CD14-positive monocyte (primary cell): ENCODE measurements around the gene NAB1. TPM values are rescaled to one million over a fixed set of nuclear protein-coding genes. Genes with fewer than 3 reads are reported as not detected.

ENCODE experiments used
- DNase-seq, 3 donors: peaks; one replicate each; pipeline ENCODE4 v3.0.0-alpha.2; 2011 to 2022
- H2AFZ ChIP-seq: 2 replicates; pipeline ENCODE4 v1.6.0; 2012; ENCODE audit warnings: mild to moderate bottlenecking, low read depth, low read length, inconsistent platforms; ENCODE audit not compliant: insufficient read depth, poor library complexity, severe bottlenecking
- H3K27ac ChIP-seq, 2 donors: 1 replicate in 1 of 2; 2 replicates in 1 of 2; pipeline ENCODE4 v1.5.1; 2012 to 2013; ENCODE audit warnings: low read length in 2 of 2, control low read depth in 1 of 2, inconsistent platforms in 1 of 2, low read depth in 1 of 2, mild to moderate bottlenecking in 1 of 2
- H3K27me3 ChIP-seq, 2 donors: one replicate each; pipeline versions ENCODE4 v1.6.0 to v1.6.1; 2011 to 2013; ENCODE audit warnings: low read length in 2 of 2; ENCODE audit not compliant: control insufficient read depth in 2 of 2, insufficient read depth in 2 of 2
- H3K36me3 ChIP-seq, 2 donors: replicated peaks in 1 of 2; 1 replicate in 1 of 2; 2 replicates in 1 of 2; pipeline versions ENCODE4 v1.5.1 to v1.6.1; 2012 to 2013; ENCODE audit warnings: low read length in 2 of 2, control low read depth in 1 of 2, inconsistent platforms in 1 of 2, mild to moderate bottlenecking in 1 of 2; ENCODE audit not compliant: insufficient read depth in 2 of 2, control insufficient read depth in 1 of 2
- H3K4me1 ChIP-seq, 2 donors: 1 replicate in 1 of 2; 2 replicates in 1 of 2; pipeline versions ENCODE4 v1.5.1 to v1.6.1; 2012 to 2013; ENCODE audit warnings: low read length in 2 of 2, control low read depth in 1 of 2, inconsistent platforms in 1 of 2, mild to moderate bottlenecking in 1 of 2, moderate library complexity in 1 of 2; ENCODE audit not compliant: insufficient read depth in 2 of 2, control insufficient read depth in 1 of 2
- H3K4me2 ChIP-seq: replicated peaks from 2 replicates; pipeline ENCODE3; 2012; ENCODE audit warnings: low read length, moderate library complexity, mild to moderate bottlenecking; ENCODE audit not compliant: poor library complexity, severe bottlenecking; ENCODE audit errors: extremely low read depth
- H3K4me3 ChIP-seq, 3 experiments: fragments of 200-600 bp in 1 of 3; sonication (generic) in 1 of 3; replicated peaks in 1 of 3; 1 replicate in 2 of 3; 2 replicates in 1 of 3; pipeline ENCODE4 v1.5.1; 2011 to 2013; ENCODE audit warnings: low read length in 3 of 3, mild to moderate bottlenecking in 3 of 3, control low read depth in 2 of 3, low read depth in 2 of 3, inconsistent platforms in 1 of 3, moderate library complexity in 1 of 3
- H3K79me2 ChIP-seq: 2 replicates; pipeline ENCODE4 v1.6.0; 2012; ENCODE audit warnings: mild to moderate bottlenecking, control low read depth, inconsistent platforms, low read length, moderate library complexity; ENCODE audit not compliant: insufficient read depth
- H3K9ac ChIP-seq: 2 replicates; pipeline ENCODE4 v1.6.0; 2017; ENCODE audit warnings: low read length, mild to moderate bottlenecking; ENCODE audit not compliant: insufficient read depth, poor library complexity, severe bottlenecking
- H3K9me3 ChIP-seq, 2 donors: replicated peaks in 1 of 2; 1 replicate in 1 of 2; 2 replicates in 1 of 2; pipeline versions ENCODE4 v1.5.1 to v1.6.1; 2012 to 2013; ENCODE audit warnings: low read length in 2 of 2, control low read depth in 1 of 2; ENCODE audit not compliant: control insufficient read depth in 1 of 2, insufficient read depth in 1 of 2
- H4K20me1 ChIP-seq: 2 replicates; pipeline ENCODE4 v1.6.0; 2012; ENCODE audit warnings: mild to moderate bottlenecking, low read length, control low read depth, moderate library complexity; ENCODE audit not compliant: insufficient read depth
- H3K27ac Mint-ChIP-seq, 7 donors: one replicate each; pipeline ENCODE4 v1.8.0; 2020; ENCODE audit warnings: mild to moderate bottlenecking in 7 of 7, mixed read lengths in 7 of 7, moderate library complexity in 6 of 7, inconsistent platforms in 2 of 7
- H3K27me3 Mint-ChIP-seq, 3 donors: one replicate each; pipeline ENCODE4 v1.8.0; 2021 to 2022; ENCODE audit warnings: low read depth in 3 of 3, mild to moderate bottlenecking in 3 of 3, mixed read lengths in 3 of 3, moderate library complexity in 3 of 3, inconsistent platforms in 1 of 3
- H3K36me3 Mint-ChIP-seq, 2 donors: one replicate each; pipeline ENCODE4 v1.8.0; 2020; ENCODE audit warnings: mixed read lengths in 2 of 2, inconsistent platforms in 1 of 2, mild to moderate bottlenecking in 1 of 2
- H3K4me1 Mint-ChIP-seq: one replicate; pipeline ENCODE4 v1.8.0; 2020; ENCODE audit warnings: mild to moderate bottlenecking, mixed read lengths
- H3K4me3 Mint-ChIP-seq, 2 donors: one replicate each; pipeline ENCODE4 v1.8.0; 2020; ENCODE audit warnings: mild to moderate bottlenecking in 2 of 2, mixed read lengths in 2 of 2, moderate library complexity in 1 of 2
- H3K9me3 Mint-ChIP-seq, 7 donors: one replicate each; pipeline ENCODE4 v1.8.0; 2020 to 2022; ENCODE audit warnings: mixed read lengths in 7 of 7, mild to moderate bottlenecking in 6 of 7, moderate library complexity in 6 of 7, inconsistent platforms in 2 of 7
- CTCF ChIP-seq: fragments of 200-600 bp; IDR thresholded peaks from one replicate; pipeline ENCODE4 v1.8.0; 2022; ENCODE audit warnings: antibody characterized with exemption, mild to moderate bottlenecking
- WGBS: methylation state at CpG from one replicate; pipeline ENCODE4 v1.1.5; 2013; ENCODE audit warnings: missing lambda C conversion rate; ENCODE audit not compliant: insufficient coverage; 5-methylcytosine and 5-hydroxymethylcytosine counted together
- intact Hi-C, 2 donors: fragments of 100-400 bp; cut with micrococcal nuclease; formaldehyde crosslinking; loops; one replicate each; pipeline versions ENCODE4 v1.15.0 to v1.15.1; 2023
- polyA plus RNA-seq, 3 donors: library from polyadenylated mRNA; depleted of rRNA in 1 of 3; unstranded in 2 of 3; stranded (reverse) in 1 of 3; fragments of 300-500 nt in 2 of 3; fragments of >200 nt in 1 of 3; fragmentation: Illumina TruSeq in 2 of 3; gene quantifications; 1 replicate in 2 of 3; 2 replicates in 1 of 3; pipeline ENCODE4 v1.2.3, GENCODE V29; 2012 to 2021

Gene NAB1
- polyA plus RNA-seq, 3 donors, result 2.9 to 15.5 (median 3.1) TPM

GRCh38 chr2:190599546-190600220 lies 49.2 kb upstream of the NAB1 start:
- no peaks in the 10 kb centered on the region for H3K79me2 ChIP-seq
- no peak overlapping the region for H3K4me3 ChIP-seq
- intact Hi-C loops, result no loop called here
- Mint-ChIP-seq H3K27ac (no peak overlapping the region), H3K36me3 (no peaks in the 10 kb centered on the region), H3K27me3 (no peaks in the 10 kb centered on the region), H3K4me3 (no peak overlapping the region), H3K9me3 (peaks cover 0 to 3% (median 0%) of the 10 kb centered on the region in 7 donors), H3K4me1 (peaks cover 6% of the 10 kb centered on the region)
- H3K4me1 ChIP-seq, result no peaks in the 10 kb centered on the region
- H3K36me3 ChIP-seq, result no peaks in the 10 kb centered on the region
- H3K4me2 ChIP-seq, result no peak overlapping the region
- H4K20me1 ChIP-seq, result no peaks in the 10 kb centered on the region
- H3K9me3 ChIP-seq, result no peaks in the 10 kb centered on the region
- TF ChIP-seq CTCF, result no peak
- H3K9ac ChIP-seq, result no peak overlapping the region
- no peak for DNase-seq
- peak overlapping the region; percentile 51 for H2AFZ ChIP-seq
- no peaks in the 10 kb centered on the region for H3K27me3 ChIP-seq
- no peak overlapping the region for H3K27ac ChIP-seq
- WGBS, result 95% methylated on average over 5 of the region's 8 CpGs

- Histone ChIP-seq H3K9me3 (no peaks in the 10 kb centered on the region), H3K4me2 (no peak overlapping the region), H2AFZ (peak overlapping the region; percentile 51), H3K4me3 (no peak overlapping the region), H4K20me1 (no peaks in the 10 kb centered on the region), H3K9ac (no peak overlapping the region), H3K36me3 (no peaks in the 10 kb centered on the region), H3K79me2 (no peaks in the 10 kb centered on the region), H3K4me1 (no peaks in the 10 kb centered on the region), H3K27ac (no peak overlapping the region), H3K27me3 (no peaks in the 10 kb centered on the region)
- WGBS, result 69% methylated on average over 2 of the region's 5 CpGs
- TF ChIP-seq CTCF, result no peak
- Mint-ChIP-seq H3K4me1 (peaks cover 6% of the 10 kb centered on the region), H3K27ac (peak overlapping the region in 1 of 7 donors; percentile 42), H3K27me3 (no peaks in the 10 kb centered on the region), H3K9me3 (peaks cover 0 to 3% (median 0%) of the 10 kb centered on the region in 7 donors), H3K4me3 (no peak overlapping the region), H3K36me3 (no peaks in the 10 kb centered on the region)
- no peak for DNase-seq
- intact Hi-C loops, result no loop called here
Measured at GRCh38 chr2:190600293-190601103, 48.4 kb upstream of the NAB1 start.
